ENCODE measurements around the gene TMEM125.
A peak's percentile ranks its signal among the peaks of the same experiment; 100 is the strongest.

Gene TMEM125

DNA sequence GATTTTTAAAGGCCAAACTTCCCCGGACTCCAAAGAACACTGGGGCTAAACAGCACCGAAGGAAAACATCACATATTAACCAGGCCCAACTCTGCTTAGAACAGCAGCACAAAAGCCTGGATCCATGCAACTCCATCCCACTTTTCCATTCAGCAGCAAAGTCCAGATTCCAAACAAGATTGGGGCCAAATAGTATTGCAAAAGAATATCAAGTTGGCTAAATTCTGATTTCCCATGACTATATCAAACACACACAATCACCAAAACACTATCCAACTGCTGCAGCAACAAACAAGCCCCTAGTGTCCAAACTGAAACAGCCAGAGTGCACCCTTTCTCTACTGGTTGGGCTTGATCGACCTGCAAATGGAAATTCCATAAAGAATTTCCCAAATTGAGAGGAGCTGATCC is 19.4 kb upstream of the TMEM125 start:
- no peak for DNase-seq

- no peak for DNase-seq
Observed at GRCh38 chr1:43251024-43251423, 18.8 kb upstream of the TMEM125 start.

DNA sequence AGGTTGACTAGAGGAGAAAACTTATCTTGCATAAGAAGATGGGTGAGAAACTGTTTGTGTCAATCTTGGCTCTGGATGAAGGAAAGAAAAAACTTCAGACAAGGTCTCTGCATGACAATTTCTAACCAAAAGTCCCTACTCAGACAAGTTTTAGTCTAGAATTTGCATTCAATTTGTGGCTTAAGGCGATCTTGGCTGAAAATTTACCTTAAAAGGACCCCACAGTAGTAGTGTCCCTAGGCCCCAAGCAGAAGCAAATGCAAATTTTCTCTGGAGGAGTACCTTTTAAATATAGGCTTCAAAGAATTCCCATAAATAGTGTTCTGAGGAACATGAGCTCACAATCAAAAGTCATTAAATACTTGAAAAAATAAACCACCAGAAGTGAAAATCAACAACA is 17.6 kb upstream of the TMEM125 start:
- no peak for DNase-seq

- no peak for DNase-seq
Observed at GRCh38 chr1:43253173-43253572, 16.6 kb upstream of the TMEM125 start.

DNA sequence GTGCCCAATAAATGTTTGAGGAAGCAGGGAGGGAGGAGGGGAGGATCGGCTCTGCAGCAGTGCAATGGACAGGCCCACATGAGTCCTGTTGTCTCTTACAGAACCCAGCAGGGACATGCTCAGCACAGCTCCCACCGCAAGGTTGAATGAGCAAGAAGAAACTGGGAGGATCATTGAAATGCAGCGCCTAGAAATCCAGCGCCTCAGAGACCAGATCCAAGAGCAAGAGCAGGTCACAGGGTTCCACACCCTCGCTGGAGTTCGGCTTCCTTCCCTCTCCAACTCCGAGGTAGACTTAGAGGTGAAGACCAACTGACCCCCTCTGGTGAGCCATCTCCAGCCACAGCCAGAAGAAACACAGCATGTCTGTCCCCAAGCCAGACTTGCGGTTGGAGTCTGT is 15.9 kb upstream of the TMEM125 start:
- DNase-seq: no peak

DNA sequence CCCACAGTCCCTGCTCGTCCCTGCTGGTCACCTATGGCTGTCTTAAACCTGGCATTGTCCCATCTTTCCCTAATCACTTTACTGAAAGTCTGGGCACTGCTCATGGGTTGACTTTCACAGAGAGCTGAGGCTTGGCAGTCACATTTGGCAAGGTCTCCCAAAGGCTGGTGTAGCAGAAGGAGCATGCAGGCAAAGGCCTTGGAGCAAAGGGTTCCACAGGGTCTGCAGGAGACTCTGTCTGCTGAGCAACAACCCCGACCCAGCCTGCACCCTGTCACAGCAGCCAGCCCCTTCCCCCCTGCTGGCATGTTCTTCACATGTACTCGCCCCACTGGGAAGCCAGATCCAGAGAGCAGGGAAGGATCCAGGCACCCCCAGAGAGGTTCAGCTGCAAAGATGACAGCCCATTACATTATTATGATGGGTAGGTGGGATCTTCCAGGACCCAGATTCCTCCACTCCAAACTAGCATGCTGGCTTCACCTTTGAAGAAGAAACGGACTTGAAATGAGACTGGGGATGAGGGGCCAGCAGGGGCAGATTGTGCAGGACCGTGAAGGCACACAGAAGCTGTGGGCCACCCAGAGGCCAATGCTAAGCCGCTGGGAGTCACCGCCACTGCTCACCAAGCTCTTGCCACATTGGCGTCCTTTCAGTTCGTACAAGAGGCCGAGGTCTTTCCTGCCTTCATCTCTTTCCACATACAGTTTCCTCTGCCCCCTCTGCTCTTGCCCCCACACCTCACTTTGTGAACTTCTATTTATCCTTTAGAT is 14.2 kb upstream of the TMEM125 start:
- no peak for DNase-seq

DNA sequence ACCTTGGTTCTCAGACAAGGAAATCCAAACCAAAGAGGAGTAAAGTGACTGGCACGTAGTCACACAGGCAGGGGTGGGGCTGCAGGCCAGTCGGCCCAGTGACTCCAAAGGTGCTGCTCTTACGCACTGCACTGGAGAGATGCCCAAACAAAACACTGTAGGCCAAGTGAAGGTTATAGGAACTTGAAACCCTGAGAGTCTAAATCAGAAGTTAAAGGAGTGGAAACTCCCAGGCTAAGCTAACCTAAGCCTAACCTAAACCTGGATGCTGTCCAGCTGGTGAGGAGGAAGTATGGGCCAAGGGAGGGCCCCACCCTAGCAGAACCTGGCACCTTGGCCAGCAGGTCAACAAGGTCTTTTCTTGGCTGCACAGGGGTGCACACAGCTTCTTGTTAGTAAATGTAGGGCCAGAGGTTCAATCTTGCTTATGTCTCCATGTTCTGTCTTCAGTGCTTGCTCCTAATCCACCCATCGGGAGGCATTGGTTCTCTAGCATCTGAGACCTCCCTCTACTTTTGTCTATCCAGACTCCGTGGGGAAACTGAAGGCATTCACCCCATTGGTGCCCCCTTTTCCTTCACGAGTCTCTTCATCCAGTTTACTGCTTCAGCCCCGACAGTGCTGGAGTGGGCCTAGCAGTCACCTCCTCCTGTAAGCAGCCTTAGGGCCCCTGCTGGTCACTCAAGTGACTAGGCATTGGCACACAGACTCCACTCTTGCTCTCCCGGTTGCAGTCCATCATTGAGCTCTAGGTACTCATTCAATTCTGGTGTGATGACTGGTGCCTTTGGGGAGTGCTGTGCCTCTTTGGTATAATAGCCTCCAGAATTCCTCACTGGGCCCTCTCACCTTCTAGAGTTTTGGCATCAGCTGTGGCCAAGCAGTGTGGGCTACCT is 12.9 kb upstream of the TMEM125 start:
- no peak for DNase-seq

DNA sequence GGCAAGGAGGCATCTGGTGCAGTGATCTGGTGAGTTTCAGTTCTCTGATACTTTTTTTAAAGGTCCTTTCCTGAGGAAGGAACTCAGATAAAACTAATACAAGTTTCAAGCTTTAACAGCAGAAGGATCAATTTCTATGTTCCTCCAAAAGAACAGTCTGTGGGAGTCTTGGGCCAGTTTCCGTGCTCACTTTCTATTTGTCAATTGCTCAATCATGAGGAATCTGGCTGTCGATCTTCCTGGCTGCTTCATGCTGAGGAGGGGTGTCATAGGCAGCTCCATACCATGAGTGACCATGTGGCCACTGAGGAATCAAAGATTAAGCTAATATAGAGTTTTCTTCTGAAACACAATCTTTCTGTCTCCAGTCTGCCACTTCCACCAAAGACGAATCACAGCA is 11.4 kb upstream of the TMEM125 start:
- no peak for DNase-seq

DNA sequence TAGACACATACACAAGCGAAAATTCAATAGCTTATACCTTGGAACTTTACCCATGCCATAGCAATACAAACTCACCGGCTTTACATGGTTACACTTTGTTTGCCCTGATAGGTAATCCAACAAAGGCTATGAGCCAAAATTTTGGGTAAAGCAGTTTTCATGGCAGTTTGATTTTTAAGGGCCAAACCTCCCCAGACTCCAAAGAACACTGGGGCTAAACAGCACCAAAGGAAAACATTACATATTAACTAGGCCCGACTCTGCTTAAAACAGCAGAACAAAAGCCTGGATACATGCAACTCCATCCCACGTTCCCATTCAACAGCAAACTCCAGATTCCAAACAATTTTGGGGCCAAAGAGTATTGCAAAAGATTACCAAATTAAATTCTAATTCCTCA is 4.4 kb upstream of the TMEM125 start:
- no peak for DNase-seq

DNA sequence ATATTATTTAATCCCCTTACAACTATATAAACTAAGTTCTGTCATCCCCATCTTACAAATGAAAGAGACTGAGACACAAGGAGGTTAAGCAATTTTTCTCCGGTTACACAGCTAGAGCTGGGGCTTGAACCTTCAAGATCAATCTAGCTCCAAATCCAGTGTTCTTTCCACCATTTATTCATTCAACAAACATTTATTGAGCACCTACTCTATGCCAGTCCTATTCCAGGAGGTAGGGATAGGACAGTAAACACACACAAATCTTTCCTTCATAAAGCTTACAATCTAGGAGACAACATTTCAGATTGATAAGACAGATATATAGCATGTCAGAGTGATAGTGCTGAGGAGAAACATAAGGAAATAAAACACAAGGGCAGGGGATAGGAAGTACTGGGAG is 2.9 kb upstream of the TMEM125 start:
- DNase-seq: no peak

DNA sequence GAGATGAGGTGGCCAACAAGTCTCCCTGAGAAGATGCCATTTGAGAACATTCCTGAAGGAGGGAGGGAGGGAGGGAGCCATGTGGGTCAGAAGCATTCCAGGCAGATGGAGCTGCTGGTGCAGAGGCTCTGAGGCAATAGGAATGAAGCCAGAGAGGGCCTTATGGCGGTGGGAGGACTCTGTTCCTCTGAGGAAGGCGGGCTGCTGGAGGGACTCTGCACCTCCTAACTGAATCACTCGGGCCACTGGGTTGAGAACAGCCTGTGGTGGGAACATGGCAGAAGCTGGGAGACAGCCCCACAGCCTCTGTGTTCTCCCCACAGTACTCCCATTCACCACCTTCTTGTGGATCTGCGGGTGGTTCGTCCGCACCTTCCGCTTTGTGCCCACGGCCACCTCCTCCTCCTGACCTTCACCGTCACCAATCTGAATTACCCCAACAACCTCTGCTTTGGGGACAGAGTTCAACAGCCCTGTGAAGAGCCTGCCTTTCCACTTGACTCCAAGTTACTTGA is 2.4 kb upstream of the TMEM125 start:
- peak; percentile 14 for DNase-seq

- peak; percentile 14 for DNase-seq
Observed at GRCh38 chr1:43267818-43268425, 1.9 kb upstream of the TMEM125 start.

DNA sequence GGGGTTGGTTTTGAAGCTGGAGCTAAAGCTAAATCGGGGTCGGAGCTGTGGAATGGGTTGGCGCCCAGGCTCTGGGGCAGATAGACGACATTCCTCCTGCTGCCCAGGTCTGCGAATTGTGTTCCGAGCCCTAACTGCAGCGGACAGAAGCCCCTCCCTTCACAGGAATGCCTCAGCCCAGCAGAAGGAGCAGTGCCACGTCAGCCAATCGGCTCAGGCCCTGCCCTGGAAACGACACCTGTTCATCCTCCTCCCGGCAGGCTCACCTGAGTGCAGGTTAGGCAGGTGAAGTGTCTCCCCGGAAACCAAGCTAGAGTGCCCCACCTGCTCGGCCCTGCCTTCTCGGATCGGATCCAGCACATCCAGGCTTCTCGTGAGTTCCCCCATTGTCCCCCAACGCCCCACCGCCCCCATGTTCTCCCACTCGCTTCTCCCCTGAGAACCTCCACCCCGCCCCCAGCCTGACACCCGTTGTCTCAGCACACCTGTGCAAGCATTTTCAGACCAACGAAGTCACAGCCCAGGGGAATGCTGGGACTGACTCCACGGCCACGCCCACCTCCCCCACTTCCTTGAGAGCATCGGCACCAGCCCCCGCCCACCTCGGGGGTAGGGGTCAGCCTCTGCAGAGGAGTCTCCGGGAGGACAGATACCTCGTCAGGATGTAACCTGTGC is 775 bp downstream of the TMEM125 start:
- DNase-seq: peak; percentile 36

DNA sequence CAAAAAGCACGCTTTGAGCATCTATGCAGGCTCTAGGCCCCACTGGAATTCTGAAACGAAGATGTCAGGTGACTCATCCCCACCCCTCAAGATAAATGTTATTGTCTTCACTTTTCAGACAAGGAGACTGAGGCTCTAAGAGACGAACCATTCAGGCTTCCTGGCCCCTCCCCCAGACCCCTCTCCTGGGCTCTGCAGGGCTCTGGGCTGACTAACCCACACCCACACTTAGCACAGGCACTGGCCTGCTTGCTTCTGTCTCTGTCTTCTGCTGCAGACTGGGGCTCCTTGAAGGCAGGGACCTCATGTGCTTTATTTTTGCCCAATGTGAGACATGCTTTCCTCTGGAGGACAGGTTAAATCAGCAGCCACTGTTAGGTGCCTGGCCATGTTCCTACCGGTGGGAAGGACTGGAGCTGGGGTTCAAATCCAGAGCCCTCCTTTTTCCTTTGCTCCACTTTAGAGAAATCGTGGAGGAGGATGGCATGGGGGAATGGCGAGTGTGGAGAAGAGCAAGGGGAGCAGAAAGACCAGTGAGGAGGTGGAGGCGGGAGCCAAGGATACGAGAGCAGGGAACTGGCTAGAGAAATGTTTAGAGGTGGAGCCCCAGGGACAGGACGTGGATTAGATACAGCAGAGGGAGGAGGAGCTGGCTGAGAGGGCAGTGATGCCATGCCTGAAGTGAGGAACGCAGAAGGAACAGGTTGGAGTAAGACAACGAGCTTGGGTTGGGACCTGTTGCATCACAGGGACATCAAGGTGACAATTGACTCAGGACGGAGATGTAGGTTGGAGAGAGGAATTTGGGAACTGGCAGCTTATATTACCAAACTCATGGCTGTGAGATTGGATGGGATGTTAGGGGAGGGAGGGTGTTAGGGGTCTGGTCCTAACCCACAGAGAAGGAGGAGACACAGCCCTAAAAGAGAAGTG is 1.7 kb downstream of the TMEM125 start:
- DNase-seq: peak; percentile 24

- no peak for DNase-seq
Observed at GRCh38 chr1:43272161-43272560, 2.4 kb downstream of the TMEM125 start.

- no peak for DNase-seq
Observed at GRCh38 chr1:43272576-43273571, 3.1 kb downstream of the TMEM125 start.

GRCh38 chr1:43273708-43274107 is 3.9 kb downstream of the TMEM125 start:
- no peak for DNase-seq

DNA sequence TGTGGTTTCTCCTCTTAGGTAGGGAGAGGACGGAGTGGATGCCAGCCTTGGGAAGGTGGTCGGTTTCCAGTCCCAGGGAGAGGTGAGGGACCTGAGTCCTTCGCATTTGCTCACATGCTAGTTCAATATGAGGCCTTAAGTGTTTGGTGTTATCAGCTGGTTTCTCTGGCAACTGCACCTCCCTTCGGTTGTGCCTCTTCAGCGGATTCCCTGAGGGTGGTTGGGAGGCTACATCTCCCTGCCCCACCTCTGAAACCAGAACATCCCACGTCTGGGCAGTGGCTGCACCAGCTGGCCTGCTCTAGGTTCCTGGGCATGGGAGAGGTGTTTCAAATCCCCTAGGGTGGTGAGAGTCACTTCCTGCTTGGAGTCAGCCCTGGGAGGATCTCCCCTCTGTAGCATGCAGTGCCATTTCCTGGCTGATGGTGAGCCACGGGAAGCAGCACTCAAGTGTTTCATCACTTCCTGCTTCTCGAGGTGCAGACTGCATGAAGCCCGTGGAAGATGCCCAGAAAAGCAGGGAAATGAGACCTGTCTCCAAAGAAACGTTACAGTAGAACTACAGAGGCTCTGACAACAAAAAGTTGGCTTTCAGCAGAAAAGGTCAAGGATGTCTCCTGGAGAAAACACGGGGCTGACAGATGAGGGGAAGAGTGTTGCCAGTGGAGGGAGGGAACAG is 4.5 kb downstream of the TMEM125 start:
- peak; percentile 45 for DNase-seq

- DNase-seq: no peak
Observed at GRCh38 chr1:43274804-43275180, 5.0 kb downstream of the TMEM125 start.

Data from stimulated activated CD8-positive, alpha-beta memory T cell treated with anti-CD3 and anti-CD28 coated beads, Interleukin-4, amount 100 ng/mL, for 48 hours (primary cell).